Ammon's horn (tissue), 1 donor: ENCODE data around the gene SLC45A2.
"Not testable (repeated sequence)": the region's sequence is repeated elsewhere in the genome, so short reads cannot be mapped to it uniquely, and the experiment has no call there.

Experiments
- DNase-seq: peaks from one replicate; pipeline ENCODE4 v3.0.0-alpha.2; 2016; ENCODE audit warnings: low spot score

SLC45A2 gene

GRCh38 chr5:33966805-33967204 is 17.7 kb downstream of the SLC45A2 start:
- no peak for DNase-seq

- no peak for DNase-seq
Measured at GRCh38 chr5:33964132-33964700, 20.3 kb downstream of the SLC45A2 start.

- DNase-seq = no peak
Measured at GRCh38 chr5:33958176-33958575, 26.3 kb downstream of the SLC45A2 start.

GRCh38 chr5:33957577-33958150 is 26.8 kb downstream of the SLC45A2 start:
- DNase-seq = no peak

- not testable (repeated sequence) for DNase-seq
Measured at GRCh38 chr5:33952175-33952574, 32.3 kb downstream of the SLC45A2 start.

GRCh38 chr5:33944543-33945132 is 39.9 kb downstream of the SLC45A2 start:
- no peak for DNase-seq

- DNase-seq = no peak
Measured at GRCh38 chr5:33941090-33941489, 43.4 kb downstream of the SLC45A2 start.

GRCh38 chr5:33939556-33940262 is 44.8 kb downstream of the SLC45A2 start:
- peak; percentile 52 for DNase-seq

- no peak for DNase-seq
Measured at GRCh38 chr5:33938881-33939280, 45.6 kb downstream of the SLC45A2 start.

- no peak for DNase-seq
Measured at GRCh38 chr5:33938507-33938796, 46.0 kb downstream of the SLC45A2 start.

- no peak for DNase-seq
Measured at GRCh38 chr5:33937707-33938506, 46.6 kb downstream of the SLC45A2 start.

- DNase-seq = no peak
Measured at GRCh38 chr5:33937017-33937706, 47.3 kb downstream of the SLC45A2 start.

GRCh38 chr5:33936381-33937016 is 48.0 kb downstream of the SLC45A2 start, which contains the start of gene RXFP3:
Gene RXFP3 (plus strand): TSS chr5:33936386. CDS start chr5:33936741, 355 bp downstream.
- no peak for DNase-seq

- peak; percentile 21 for DNase-seq
Measured at GRCh38 chr5:33936004-33936380, 48.5 kb downstream of the SLC45A2 start.

- DNase-seq = no peak
Measured at GRCh38 chr5:33934176-33934575, 50.3 kb downstream of the SLC45A2 start.

- DNase-seq = no peak
Measured at GRCh38 chr5:33933723-33934169, 50.7 kb downstream of the SLC45A2 start.

- DNase-seq = no peak
Measured at GRCh38 chr5:33931136-33931535, 53.4 kb downstream of the SLC45A2 start.

GRCh38 chr5:33929925-33930690 is 54.4 kb downstream of the SLC45A2 start:
- no peak for DNase-seq

- no peak for DNase-seq
Measured at GRCh38 chr5:33928283-33928682, 56.2 kb downstream of the SLC45A2 start.

- DNase-seq = no peak
Measured at GRCh38 chr5:33927685-33928084, 56.8 kb downstream of the SLC45A2 start.
